Cardiac fibroblast (primary cell): ENCODE data around the gene KDM5C.
A peak's percentile ranks its signal among the peaks of the same experiment; 100 is the strongest.

Experiments used
- DNase-seq, 2 donors: peaks; one replicate each; pipeline versions ENCODE4 v3.0.0 to v3.0.0-alpha.2; 2010; ENCODE audit warnings: low read depth in 2 of 2
- H3K4me3 ChIP-seq, 2 donors: replicated peaks in 1 of 2; 1 replicate in 1 of 2; 2 replicates in 1 of 2; pipeline ENCODE4 v1.5.1; 2011; ENCODE audit warnings: low read depth in 2 of 2, low read length in 2 of 2, mild to moderate bottlenecking in 2 of 2, moderate library complexity in 1 of 2
- CTCF ChIP-seq: IDR thresholded peaks from one replicate; pipeline ENCODE4 v1.5.1; 2011; ENCODE audit warnings: low read depth, mild to moderate bottlenecking, low read length, inconsistent platforms

Gene KDM5C

GRCh38 chrX:53227224-53227765 lies 2.3 kb upstream of the KDM5C start:
- no peak for DNase-seq
- TF ChIP-seq CTCF, result no peak

GRCh38 chrX:53223955-53224859 lies 800 bp downstream of the KDM5C start:
- peak overlapping the region; percentile 77 to 86 for H3K4me3 ChIP-seq
- TF ChIP-seq CTCF, result no peak
- peak; percentile 14 to 62 for DNase-seq

More at GRCh38 chrX:53227224-53227765, 2.3 kb upstream of the KDM5C start:
- H3K4me3 ChIP-seq, result no peak overlapping the region

- no peak for TF ChIP-seq CTCF
- H3K4me3 ChIP-seq, result peak overlapping the region; percentile 77 to 86
- DNase-seq, result peak; percentile 2 to 3
Observed at GRCh38 chrX:53223068-53223693, 1.8 kb downstream of the KDM5C start.

GRCh38 chrX:53211391-53211978 lies 13.5 kb downstream of the KDM5C start:
- H3K4me3 ChIP-seq, result no peak overlapping the region
- no peak for TF ChIP-seq CTCF
- DNase-seq, result peak in 1 of 2 donors; percentile 39

GRCh38 chrX:53196678-53197077 lies 28.3 kb downstream of the KDM5C start:
- DNase-seq, result no peak
- no peak for TF ChIP-seq CTCF
- H3K4me3 ChIP-seq, result no peak overlapping the region

GRCh38 chrX:53195401-53195800 lies 29.6 kb downstream of the KDM5C start:
- TF ChIP-seq CTCF, result no peak
- DNase-seq, result no peak
- H3K4me3 ChIP-seq, result no peak overlapping the region
